ENCODE data around the gene PAH. TPM values are rescaled to one million over a fixed set of nuclear protein-coding genes. Genes with fewer than 3 reads are reported as not detected.

The PAH gene
- total RNA-seq, result not detected in 2 replicates

GRCh38 chr12:102917026-102917787, at the start of gene PAH:
TSS of gene PAH (minus strand) at chr12:102917244. CDS start at chr12:102917130, 114 bp downstream.

DNA sequence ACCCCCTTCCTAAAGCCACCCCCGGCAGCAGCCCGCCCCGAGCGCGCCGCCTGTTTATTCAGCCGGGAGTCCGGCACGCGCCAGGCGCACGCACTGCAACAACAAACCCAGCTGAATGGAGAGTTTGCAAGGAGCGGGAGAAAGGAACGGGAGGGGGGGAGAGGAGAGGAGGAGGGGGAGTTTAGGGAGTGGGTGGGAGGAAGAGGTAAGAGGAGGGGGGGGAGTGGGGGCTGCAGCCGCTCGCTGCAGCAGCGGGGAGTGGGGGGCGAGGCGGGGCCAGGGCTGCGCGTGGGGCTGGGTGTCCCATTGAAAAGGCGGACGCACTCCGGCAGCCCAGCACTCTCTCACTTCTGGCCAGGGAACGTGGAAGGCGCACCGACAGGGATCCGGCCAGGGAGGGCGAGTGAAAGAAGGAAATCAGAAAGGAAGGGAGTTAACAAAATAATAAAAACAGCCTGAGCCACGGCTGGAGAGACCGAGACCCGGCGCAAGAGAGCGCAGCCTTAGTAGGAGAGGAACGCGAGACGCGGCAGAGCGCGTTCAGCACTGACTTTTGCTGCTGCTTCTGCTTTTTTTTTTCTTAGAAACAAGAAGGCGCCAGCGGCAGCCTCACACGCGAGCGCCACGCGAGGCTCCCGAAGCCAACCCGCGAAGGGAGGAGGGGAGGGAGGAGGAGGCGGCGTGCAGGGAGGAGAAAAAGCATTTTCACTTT, 40.5 kb upstream of the PAH start, which contains the start of gene ASCL1:
TSS of gene ASCL1 (plus strand) at position 336 of the 712 bp plus-strand sequence. CDS start 571 bp downstream, outside the sequence.

Other genes with a start within 250 kb of the PAH start
- not detected in 2 replicates for gene ASCL1, start 40.4 kb upstream of the PAH start, total RNA-seq